ENCODE measurements around the gene FAM124A.

DNA sequence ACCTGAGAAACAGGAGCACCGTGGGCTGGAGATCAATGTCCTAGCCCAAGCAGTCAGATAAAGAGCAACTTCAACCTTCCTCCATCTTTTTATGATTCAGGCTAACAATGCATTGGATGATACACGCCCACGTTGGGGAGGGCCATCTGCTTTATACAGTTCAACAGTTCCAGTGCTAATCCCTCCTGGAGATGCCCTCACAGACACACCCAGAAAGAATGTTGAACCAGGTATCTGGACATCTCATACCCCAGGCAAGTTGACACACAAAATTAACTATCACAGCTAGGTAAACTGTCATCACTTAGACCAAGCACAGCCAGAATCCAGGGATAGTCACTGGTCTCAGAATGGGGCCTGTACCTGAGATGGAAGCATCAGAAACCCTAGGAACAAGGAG is 96.7 kb downstream of the FAM124A start:
- TF ChIP-seq, protein P1, sequence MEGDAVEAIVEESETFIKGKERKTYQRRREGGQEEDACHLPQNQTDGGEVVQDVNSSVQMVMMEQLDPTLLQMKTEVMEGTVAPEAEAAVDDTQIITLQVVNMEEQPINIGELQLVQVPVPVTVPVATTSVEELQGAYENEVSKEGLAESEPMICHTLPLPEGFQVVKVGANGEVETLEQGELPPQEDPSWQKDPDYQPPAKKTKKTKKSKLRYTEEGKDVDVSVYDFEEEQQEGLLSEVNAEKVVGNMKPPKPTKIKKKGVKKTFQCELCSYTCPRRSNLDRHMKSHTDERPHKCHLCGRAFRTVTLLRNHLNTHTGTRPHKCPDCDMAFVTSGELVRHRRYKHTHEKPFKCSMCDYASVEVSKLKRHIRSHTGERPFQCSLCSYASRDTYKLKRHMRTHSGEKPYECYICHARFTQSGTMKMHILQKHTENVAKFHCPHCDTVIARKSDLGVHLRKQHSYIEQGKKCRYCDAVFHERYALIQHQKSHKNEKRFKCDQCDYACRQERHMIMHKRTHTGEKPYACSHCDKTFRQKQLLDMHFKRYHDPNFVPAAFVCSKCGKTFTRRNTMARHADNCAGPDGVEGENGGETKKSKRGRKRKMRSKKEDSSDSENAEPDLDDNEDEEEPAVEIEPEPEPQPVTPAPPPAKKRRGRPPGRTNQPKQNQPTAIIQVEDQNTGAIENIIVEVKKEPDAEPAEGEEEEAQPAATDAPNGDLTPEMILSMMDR (IDR thresholded peaks at IDR 0.05), result no peak
- TF ChIP-seq TCF7L2 (IDR thresholded peaks at IDR 0.05; ENCODE audit: low read depth, low read length), result no peak

Measured in Panc1 (cell line).